Thymus (tissue), 11 donors: ENCODE measurements around the gene CLEC2D. TPM values are rescaled to one million over a fixed set of nuclear protein-coding genes. Genes with fewer than 3 reads are reported as not detected.
"Not testable (repeated sequence)": the region's sequence is repeated elsewhere in the genome, so short reads cannot be mapped to it uniquely, and the experiment has no call there.

ENCODE experiments used
- DNase-seq, 9 donors: peaks; one replicate each; pipeline ENCODE4 v3.0.0-alpha.2; 2013; ENCODE audit warnings: low spot score in 9 of 9, low read depth in 6 of 9, missing footprints in 1 of 9
- H3K27ac ChIP-seq, 2 donors: one replicate each; pipeline ENCODE4 v1.5.1; 2013; ENCODE audit warnings: control low read depth in 1 of 2, low read depth in 1 of 2, low read length in 1 of 2, mild to moderate bottlenecking in 1 of 2, moderate library complexity in 1 of 2
- H3K27me3 ChIP-seq, 2 donors: one replicate each; pipeline ENCODE4 v1.5.1; 2013; ENCODE audit warnings: low read length in 1 of 2; ENCODE audit not compliant: control insufficient read depth in 2 of 2, insufficient read depth in 1 of 2
- H3K36me3 ChIP-seq, 2 donors: one replicate each; pipeline ENCODE4 v1.5.1; 2013; ENCODE audit warnings: low read length in 1 of 2, mild to moderate bottlenecking in 1 of 2, moderate library complexity in 1 of 2; ENCODE audit not compliant: control insufficient read depth in 2 of 2, insufficient read depth in 2 of 2
- H3K4me1 ChIP-seq, 2 donors: one replicate each; pipeline ENCODE4 v1.5.1; 2013; ENCODE audit warnings: low read length in 2 of 2; ENCODE audit not compliant: control insufficient read depth in 2 of 2, insufficient read depth in 2 of 2
- H3K4me3 ChIP-seq, 2 donors: one replicate each; pipeline ENCODE4 v1.5.1; 2013; ENCODE audit warnings: low read length in 2 of 2, control low read depth in 1 of 2, mild to moderate bottlenecking in 1 of 2
- H3K9me3 ChIP-seq, 2 donors: one replicate each; pipeline ENCODE4 v1.5.1; 2013; ENCODE audit warnings: low read length in 1 of 2, mild to moderate bottlenecking in 1 of 2; ENCODE audit not compliant: control insufficient read depth in 2 of 2, insufficient read depth in 1 of 2
- WGBS: extraction: QIAGEN DNeasy Blood & Tissue Kit; methylation state at CpG from one replicate; pipeline ENCODE4 v1.1.7; 2013; 5-methylcytosine and 5-hydroxymethylcytosine counted together
- polyA plus RNA-seq: library from polyadenylated mRNA; stranded (reverse); fragments of 200-250 nt; gene quantifications from one replicate; pipeline ENCODE4 v1.2.3, GENCODE V29; 2013
- total RNA-seq: library from RNA; stranded (reverse); fragments of 120-200 nt; gene quantifications from one replicate; pipeline ENCODE4 v1.2.4, GENCODE V29; 2013
- donor health status: healthy.

CLEC2D gene
- total and polyA plus RNA-seq, 2 donors = 89.3 to 93.0 TPM

GRCh38 chr12:9736936-9737705 is 67.6 kb downstream of the CLEC2D start:
- peaks cover 6 to 14% of the 10 kb centered on the region in 2 donors for H3K4me1 ChIP-seq
- no peak overlapping the region for H3K4me3 ChIP-seq
- peak in 1 of 9 donors; percentile 60 for DNase-seq
- H3K9me3 ChIP-seq = no peaks in the 10 kb centered on the region
- H3K27me3 ChIP-seq = no peaks in the 10 kb centered on the region
- H3K36me3 ChIP-seq = no peaks in the 10 kb centered on the region
- H3K27ac ChIP-seq = peak overlapping the region; percentile 42 to 48
- 7% methylated on average over 3 of the region's 3 CpGs for WGBS

GRCh38 chr12:9738905-9739304 is 69.4 kb downstream of the CLEC2D start:
- H3K4me1 ChIP-seq = peaks cover 11 to 25% of the 10 kb centered on the region in 2 donors
- H3K9me3 ChIP-seq, DNase-seq, H3K27me3 ChIP-seq, H3K36me3 ChIP-seq, H3K27ac ChIP-seq, H3K4me3 ChIP-seq: not testable (repeated sequence)
- 76% methylated on average over 14 of the region's 14 CpGs for WGBS

- peaks cover 11 to 25% of the 10 kb centered on the region in 2 donors for H3K4me1 ChIP-seq
- not testable (repeated sequence) for H3K27ac ChIP-seq, H3K27me3 ChIP-seq, H3K9me3 ChIP-seq, H3K36me3 ChIP-seq, DNase-seq
- peak overlapping the region in 1 of 2 donors; percentile 21 for H3K4me3 ChIP-seq
- WGBS = 81% methylated on average over 53 of the region's 54 CpGs
Measured at GRCh38 chr12:9739404-9740105, 70.0 kb downstream of the CLEC2D start.

DNA sequence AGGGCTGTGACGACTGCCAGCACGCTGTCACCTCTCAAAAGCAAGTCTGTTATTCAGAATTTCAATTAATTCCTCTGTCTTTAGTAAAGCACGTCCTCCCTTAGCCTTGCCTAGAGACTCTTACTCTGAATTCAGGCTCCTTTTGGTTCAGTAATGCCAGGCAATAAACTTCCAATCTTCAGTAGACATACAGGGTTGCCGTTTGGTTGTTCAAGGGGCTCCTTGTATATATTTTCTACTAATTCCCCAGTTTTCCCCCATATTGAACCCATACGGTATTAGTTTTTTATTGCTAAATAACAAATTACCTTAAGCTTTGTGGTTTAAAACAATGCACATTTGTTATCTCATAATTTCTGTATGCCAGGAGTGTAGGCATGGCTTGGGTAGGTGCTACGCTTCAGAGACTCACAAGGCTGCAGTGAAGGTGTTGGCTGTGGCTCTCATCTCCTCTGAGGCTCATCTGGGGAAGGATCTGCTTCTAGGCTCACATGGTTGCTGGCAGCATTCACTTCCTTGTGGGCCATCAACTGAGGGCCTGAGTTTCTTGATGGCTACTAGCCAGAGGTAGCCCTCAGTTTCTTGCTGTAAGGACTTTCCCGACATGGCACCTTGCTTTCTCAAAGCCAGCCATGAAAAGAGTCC is 70.7 kb downstream of the CLEC2D start:
- peak overlapping the region in 1 of 2 donors; percentile 53 for H3K27ac ChIP-seq
- no peaks in the 10 kb centered on the region for H3K9me3 ChIP-seq
- H3K4me1 ChIP-seq = peaks cover 11 to 25% of the 10 kb centered on the region in 2 donors
- DNase-seq = peak in 1 of 9 donors; percentile 48
- 80% methylated on average over 7 of the region's 7 CpGs for WGBS
- H3K27me3 ChIP-seq = no peaks in the 10 kb centered on the region
- no peaks in the 10 kb centered on the region for H3K36me3 ChIP-seq
- H3K4me3 ChIP-seq = peak overlapping the region in 1 of 2 donors; percentile 21

GRCh38 chr12:9741726-9742125 is 72.2 kb downstream of the CLEC2D start:
- H3K9me3 ChIP-seq = no peaks in the 10 kb centered on the region
- peak overlapping the region; percentile 1 to 40 for H3K27ac ChIP-seq
- H3K27me3 ChIP-seq = no peaks in the 10 kb centered on the region
- H3K36me3 ChIP-seq = no peaks in the 10 kb centered on the region
- peak in 1 of 9 donors; percentile 82 for DNase-seq
- H3K4me3 ChIP-seq = no peak overlapping the region
- WGBS = 3% methylated on average over 4 of the region's 4 CpGs
- peaks cover 11 to 25% of the 10 kb centered on the region in 2 donors for H3K4me1 ChIP-seq

- DNase-seq = peak in 1 of 9 donors; percentile 51
- 48% methylated on average over 5 of the region's 5 CpGs for WGBS
- H3K27ac ChIP-seq = no peak overlapping the region
Measured at GRCh38 chr12:9742661-9743060, 73.1 kb downstream of the CLEC2D start.

DNA sequence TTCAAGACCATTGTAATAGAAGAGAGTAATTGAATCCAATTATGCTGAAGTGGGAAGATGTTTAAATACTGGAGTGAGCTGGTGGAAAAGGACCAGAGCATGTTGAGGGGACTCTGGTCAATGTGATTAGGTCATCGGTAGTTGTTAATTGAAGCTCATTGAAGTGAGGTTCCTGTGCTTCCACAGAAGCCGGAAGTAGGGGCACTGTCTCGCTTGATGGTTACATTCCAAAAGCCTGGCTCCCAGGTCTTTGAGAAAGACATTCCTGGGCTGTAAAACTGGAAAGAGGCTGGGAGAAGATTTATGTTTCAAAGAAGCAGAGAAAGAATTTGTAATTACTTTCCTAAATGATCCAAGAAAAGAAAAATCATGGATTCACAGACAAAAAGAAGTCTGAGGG is 75.7 kb downstream of the CLEC2D start:
- Histone ChIP-seq H3K36me3 (no peaks in the 10 kb centered on the region), H3K9me3 (no peaks in the 10 kb centered on the region), H3K27ac (no peak overlapping the region), H3K4me3 (no peak overlapping the region), H3K27me3 (no peaks in the 10 kb centered on the region), H3K4me1 (peaks cover 11 to 21% of the 10 kb centered on the region in 2 donors)
- WGBS = 96% methylated on average over 3 of the region's 3 CpGs
- no peak for DNase-seq

More at GRCh38 chr12:9742661-9743060, 73.1 kb downstream of the CLEC2D start:
- Histone ChIP-seq H3K27me3 (no peaks in the 10 kb centered on the region), H3K4me3 (no peak overlapping the region), H3K4me1 (peaks cover 11 to 25% of the 10 kb centered on the region in 2 donors), H3K9me3 (no peaks in the 10 kb centered on the region), H3K36me3 (no peaks in the 10 kb centered on the region)
